ENCODE measurements around the gene CHGA.

CHGA gene

DNA sequence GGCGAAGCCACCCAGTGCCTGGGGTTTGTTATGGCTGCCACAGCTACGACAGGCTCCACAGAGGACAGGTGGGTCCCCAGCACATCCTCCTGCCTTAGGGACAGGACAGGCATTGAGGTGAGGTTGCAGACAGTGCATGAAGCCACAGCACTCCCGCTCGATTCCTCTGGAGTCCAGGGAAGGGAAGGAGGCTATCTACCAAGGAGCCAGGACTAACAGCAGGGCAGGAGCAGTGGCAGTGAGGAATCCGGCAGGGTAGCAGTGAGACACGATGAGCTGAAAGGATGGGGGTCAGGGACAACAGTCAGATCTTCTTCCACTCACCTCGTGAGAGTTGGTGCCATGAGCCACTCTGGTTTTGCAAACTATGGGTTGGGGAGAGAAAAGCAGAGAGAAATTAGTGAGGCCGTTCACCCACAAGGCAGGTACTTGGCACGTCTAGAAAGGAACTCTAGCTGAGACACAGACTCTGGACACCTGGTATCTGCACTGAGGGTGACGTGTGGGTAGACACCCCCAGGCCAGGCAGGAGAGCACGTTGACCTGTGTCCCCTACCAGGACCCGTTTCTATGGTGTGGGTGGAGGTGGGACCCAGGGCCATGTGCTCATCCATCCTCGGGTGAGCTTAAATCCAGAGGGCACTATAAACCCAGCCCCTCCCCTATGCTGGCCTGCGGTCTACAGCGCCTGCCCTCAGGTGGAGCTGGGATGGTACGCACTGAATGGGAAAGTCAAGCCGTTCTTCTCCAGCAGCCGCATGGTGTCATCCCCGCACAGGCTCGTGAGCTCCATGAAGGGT lies 39.3 kb downstream of the CHGA start:
- DNase-seq, result no peak

DNA sequence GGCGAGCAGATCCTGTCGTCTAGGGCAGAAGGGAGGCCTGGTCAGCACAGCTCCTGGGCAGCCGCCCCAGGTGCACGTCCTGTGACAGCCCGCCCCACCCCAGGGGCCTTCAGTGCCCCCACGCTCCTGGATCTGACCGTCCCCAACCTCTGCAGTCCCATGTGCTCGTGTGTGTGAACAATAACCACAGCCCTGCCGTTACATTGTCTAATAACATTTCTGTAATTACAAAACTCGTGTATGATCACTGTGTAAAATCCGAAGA lies 39.8 kb downstream of the CHGA start:
- no peak for DNase-seq

DNA sequence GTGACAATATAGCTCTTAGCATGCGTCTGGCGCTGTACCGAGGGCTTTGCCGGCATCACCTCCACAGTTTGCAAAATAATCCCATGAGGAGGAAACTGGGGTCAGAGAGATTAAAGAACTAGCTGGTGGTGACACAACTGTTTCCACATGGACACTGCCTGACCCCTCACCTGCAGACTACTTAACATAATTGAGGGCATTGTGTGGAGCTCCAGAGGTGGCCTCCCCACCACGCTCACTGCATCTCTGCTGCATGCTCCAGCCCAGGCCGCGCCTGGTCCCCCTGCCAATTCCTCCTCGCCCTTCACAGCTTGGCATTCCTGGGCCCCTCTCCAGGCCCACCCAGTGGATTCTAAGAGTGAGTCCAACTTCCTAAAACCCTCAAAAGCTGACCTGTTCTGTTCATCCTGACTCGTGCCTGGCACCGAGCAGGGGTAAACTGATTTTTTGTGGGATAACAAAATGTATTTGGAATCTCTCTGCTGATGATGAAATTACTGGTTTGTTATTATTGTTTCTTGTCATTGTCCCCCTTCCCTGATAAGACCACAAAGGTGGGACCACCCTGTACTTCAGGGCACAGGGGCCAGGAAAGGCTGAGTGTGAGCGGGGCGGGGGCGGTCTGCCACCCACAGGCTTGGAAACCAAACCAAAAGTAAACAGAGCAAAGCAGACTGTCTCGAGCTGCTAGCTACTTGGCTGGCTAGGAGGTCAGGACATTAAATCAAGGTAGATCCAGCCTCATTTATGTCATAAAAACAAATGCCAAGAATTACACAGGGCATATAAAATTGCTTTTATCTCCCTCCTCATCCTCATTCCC lies 40.6 kb downstream of the CHGA start:
- DNase-seq, result no peak

DNA sequence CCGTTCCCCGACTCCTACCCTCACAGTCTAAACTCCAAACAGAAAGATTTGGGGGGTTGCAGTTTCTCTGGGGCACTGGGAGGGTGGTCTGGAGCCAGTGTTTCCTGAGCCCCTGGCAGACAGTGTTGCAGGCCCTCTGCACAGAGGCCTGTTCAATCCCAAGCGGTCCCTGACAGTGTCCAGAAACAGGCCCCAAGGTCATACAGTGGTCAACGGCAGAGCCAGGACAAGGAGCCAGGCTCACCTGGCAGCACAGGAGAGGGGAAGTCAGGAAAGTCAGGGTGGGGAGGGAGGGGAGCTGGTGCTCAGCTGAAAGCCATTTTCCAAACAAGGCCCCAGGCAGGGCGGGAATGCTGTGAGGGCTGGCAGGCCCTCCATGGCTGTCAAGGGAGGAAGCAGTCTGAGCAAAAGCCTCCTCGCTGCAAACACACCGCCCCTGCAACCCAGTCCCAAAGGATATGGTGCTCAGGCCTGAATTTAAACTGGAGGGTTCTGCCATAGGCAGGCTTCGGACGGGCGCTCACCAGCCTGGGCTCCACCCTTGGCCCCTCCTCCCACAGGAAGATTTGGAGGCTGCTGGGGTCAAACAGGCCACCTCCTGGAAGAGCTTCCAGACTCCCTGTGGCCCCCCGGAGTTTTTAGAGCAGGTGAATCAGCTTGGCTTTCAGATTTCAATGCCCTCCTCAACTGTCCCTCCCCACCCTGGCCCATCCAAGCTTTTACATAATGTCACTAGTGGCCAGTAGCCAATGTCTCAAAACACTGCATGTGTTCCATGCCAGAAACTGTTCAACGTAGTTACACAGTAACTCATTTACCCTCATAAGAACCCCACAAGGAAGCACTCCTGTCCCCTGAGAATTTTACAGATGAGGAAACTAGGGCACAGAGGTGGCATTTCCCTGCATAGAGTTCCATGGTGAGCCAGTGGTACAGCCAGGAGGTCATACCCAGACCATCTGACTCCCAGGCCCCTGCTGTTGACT lies 41.5 kb downstream of the CHGA start:
- DNase-seq, result no peak

DNA sequence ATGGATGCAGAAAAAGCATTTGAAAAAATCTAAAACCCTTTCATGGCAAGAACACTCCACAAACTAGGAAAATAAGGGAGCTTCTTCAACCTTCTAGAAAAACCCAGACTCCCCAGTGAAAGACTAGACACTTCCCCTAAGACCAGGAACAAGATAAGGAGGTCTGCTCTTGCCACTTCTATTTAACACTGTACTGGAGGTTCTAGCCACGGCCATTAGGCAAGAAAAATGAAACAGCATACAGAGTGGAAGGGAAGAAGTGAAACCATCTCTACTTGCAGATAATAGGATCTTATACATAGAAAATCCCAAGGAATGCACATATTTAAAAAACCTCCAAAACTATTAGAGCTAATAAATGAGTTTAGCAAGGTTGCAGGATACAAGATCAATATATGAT lies 42.3 kb downstream of the CHGA start:
- no peak for DNase-seq

DNA sequence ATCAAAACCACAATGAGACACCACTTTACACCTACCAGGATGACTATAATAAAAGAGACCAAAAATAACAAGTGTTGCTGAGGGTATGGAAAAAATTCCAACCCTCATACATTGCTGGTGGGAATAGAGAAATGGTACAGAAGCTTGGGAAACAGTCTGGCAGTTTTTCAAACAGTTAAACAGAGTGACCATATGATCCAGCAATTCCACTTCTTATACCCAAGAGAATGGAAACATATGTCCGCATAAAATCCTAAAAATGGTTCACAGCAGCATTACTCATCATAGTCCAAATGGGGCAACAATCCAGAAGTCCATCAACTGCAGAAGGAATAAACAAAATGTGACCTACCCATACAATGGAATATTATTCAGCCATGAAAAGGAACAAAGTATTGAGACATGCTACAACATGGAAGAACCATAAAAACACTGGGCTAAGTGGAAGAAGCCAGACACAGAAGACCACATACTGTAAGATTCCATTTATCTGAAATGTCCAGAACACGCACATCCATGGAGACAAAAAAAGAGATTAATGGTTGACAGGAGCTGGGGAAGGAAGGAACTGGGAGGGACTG lies 44.5 kb downstream of the CHGA start:
- no peak for DNase-seq

DNA sequence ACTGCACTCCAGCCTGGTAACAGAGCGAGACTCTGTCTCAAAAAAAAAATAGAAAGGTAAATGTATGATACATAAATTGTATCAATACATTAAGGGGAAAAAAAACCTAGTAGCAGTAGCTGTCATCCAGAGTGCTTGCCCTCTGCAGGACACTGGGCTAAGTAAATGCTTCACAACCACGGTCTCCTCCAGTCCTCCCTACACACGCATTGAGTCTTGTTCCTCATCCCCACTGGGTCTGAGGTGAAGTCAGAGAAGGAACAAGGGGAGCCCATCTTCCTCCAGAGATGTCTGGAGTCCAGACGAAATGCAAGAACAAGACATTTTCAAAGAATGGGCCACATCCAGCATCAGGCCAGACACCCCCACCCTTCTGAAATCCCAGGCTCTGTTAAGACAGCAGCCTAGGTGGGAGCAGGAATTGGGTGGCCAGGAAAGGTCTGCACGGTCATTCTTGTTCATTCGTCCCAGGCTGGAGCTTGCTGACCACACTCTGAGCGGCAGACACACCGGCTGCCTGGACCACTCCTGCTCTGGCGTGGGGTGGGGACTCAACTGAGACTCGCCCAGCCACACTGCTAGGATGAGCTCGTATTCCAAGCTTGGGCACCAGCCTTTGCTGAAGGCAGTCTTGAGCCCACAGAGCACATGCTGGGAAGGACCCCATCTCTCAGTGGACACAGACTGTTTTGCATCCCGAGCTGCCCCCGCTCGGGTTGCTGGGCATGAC lies 45.5 kb downstream of the CHGA start:
- no peak for DNase-seq

DNA sequence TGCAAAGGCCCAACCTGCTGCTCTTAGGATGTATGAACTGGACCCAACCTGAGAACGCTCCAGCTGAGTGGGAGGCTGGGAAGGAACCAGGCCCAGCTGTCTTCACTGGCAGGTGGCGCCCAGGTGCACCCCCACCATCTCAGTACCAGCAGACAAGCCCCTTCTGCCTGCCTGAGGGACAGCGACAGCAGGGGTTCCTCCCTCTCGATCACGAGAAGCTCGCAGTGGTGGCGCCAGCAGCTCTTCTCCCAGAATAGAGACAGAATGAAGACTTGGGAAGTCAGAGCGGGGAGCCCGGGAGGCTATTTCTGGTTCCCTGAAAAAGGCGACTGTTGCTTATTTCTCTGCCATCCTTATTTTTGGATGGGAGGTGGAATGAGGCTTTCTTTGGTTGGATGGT lies 46.5 kb downstream of the CHGA start:
- no peak for DNase-seq

DNA sequence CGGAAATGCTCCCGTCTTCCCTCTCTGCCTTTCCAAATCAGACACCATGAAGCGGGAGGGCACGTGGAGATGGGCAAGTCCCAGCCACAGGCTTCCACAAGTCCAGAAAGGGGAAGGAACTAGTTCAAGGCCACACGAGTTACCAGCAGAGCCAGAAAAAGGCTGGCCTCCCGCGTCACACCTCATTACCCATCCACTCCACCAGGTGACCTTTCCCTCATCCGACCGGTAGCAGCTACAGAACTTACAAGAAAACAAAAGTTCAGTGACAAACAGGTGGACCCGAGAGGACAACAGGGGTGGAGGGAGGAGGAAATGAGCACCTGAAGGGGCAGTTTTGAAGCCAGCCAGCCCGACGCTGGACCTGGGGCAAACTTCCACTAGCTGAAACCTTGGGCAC lies 46.9 kb downstream of the CHGA start:
- no peak for DNase-seq

DNA sequence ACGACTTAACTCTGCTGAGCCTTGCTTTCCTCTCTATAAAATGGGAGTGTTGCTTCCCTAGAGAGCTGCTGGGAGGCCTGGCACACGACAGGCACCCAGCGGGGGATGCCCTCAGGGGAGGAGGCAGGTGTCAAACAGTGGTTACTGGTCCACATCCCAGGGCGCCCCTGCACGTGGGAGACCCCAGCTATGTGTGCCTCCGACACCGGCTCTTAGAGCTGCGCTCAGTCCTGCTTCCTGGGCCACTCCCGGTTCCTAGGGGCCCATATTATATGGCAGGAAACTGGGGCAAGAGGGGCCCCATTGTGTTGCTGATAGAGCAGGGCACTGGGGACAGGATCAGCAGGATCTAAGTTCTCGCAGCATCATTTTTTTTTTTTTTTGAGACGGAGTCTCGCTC lies 47.3 kb downstream of the CHGA start:
- DNase-seq, result no peak

DNA sequence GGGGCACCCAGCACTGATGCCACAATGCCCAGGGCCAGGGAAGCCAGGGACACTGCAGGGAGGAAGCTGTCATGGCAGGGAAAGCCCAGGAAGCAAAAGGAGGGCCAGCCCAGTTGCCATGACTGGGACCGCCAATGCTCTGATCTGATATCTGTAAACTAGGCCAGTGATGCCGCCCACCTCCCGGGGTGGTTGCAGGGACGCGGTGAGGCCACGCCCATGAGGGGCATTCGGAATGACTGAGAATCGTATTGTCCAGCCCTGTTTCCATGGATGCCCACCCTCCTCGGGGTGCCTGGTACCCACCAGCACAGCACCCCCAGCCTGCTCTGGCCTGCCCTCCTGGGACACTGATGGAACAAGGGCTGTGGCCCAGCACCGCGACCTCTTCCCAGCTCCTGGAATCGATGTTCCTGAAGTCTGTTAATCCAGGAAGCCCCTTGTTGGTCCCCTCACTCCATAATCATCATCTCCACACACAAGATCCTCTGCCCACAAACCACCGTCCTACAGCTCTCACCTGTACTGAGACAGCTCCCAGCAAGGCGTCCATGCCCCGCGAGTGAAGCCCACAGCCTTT lies 48.7 kb downstream of the CHGA start:
- no peak for DNase-seq

DNA sequence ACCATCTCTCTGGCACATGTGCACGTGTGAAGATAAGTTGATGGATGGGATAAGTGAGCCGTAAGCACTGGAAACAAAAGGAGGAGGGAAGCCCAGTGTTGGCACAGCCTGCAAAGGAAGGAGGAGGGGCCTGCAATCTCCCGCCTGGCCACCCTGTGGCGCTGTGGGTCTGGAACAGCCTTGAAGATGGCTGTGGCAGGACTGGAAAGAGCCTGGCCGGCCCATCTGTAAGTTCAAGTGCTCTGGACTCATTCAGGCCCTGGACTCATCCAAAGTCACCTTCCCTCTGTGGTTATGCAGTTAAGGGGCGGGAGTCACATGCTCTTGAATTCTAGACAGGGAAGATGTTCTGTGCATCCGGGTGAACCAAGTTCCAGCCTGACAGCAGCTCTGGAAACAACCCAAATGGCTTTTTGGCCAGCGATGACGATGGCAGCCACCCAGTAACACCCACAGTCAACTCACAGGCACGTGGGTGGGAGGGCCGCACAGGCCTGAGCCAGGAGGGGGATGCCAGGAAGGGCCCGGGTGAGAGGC lies 50.4 kb downstream of the CHGA start:
- DNase-seq, result peak in 12 of 14 donors; percentile 43 to 96 (median 82)

DNA sequence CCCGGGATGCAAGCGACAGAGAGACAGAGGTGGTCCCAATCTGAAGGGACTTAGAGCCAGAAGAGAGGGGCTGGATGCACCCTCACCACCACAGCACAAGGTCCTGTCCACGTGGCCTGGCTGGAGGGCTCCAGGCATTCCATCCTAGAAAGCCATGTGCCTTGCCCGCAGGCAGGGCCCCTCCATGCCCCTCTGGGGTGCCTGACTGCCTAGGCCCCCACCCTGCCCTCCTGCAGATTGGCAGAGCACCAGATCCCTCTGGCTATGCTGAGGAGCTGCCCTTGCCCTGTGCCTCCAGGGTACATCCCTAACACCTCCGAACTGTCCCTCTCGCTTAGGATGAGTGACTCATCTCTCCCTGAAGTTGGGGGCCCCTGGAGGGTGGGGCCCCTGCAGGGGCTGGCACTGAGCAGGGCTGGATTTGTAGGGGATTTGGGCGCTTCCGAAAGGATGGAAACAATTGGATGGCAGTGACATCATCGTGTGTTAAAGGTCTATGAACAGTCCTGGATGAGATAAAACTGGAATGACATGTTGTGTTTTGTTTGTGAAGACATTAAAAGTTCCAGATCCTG lies 50.9 kb downstream of the CHGA start:
- no peak for DNase-seq

DNA sequence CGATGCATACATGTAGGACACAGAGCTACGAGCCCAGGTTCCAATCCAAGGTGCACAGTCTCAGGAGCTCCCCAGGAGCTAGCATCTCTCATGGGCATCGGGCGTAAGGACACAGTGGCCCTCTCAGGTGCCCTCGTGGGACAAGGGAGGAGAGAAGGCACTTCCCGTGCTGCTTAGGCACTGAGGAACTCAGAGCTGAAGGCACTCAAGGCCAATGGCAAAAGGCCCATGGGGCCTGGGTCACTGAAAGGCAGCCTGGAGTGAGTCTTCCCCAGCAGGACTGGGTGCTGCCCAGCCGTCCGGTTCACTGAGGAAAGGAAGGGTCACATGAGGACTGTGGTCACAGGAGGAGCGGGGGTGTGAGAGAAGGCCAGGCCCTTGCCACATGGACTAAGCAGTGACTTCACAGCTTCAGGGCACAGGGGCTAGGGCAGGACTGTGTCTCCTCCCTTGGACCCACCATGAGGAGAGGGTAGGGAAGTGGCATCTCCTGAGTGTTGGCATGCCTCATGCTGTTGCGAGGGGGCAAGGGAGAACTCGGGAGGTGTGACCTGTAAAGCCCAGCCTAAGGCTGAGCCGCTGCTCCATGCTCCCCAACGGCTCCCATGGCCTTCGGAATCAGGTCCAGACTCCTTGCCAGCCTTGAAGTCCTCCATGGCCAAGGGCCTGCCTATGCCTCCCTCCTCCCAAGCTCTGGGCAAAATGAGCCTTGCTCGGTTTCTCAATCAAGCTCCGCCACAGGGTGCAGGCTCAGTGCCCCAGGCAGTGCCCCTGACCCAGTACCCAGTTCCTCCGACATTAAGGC lies 51.8 kb downstream of the CHGA start:
- no peak for DNase-seq

DNA sequence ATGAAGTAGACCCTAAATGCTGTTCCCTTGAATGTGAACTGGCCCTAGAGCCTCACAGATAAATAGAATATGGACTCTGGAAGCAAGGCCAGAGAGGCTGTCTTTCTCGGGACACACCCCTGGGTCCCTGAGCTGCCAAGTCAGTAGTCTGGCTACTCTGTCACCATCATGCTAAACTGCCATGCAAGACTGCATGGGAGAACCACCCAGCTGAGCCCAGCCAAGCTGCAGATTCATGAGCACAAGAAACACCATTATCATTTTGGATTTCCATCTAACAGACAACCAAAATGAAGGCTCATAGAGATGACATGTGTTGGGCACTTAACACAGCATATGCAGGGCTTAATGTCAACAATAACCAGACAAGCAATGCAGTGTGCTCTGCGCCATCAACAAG lies 53.3 kb downstream of the CHGA start:
- no peak for DNase-seq

DNA sequence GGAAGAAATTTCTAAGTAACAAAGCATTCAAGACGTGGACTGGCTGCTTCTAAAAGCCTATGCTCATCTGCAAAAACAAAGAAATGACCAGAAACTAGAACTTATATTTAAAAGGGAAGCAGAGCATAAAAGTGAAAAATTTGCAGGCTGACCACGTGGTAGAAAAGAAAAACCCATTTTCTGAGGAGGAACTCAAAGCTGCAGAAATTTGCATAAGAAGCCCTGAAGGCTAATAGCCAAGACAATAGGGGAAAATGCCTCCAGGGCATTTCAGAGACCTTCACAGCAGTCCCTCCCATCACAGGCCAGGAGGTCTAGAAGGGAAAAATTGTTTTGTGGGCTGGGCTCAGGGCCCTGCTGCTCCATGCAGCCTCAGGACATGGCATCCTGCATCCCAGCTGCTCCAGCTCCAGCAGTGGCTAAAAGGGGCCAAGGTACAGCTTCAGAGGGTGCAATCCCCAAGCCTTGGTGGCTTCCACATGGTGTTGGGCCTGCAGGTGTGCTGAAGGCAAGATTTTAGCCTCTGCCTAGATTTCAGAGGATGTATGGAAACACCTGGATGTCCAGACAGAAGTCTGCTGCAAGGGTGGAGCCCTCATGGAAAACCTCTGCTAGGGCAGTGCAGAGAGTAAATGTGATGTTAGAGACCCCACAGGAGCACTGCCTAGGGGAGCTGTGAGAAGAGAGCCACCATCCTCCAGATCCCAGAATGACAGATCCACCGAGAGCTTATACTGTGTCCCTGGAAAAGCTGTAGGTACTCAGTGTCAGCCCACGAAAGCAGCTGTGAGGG lies 55.5 kb downstream of the CHGA start:
- DNase-seq, result no peak

DNA sequence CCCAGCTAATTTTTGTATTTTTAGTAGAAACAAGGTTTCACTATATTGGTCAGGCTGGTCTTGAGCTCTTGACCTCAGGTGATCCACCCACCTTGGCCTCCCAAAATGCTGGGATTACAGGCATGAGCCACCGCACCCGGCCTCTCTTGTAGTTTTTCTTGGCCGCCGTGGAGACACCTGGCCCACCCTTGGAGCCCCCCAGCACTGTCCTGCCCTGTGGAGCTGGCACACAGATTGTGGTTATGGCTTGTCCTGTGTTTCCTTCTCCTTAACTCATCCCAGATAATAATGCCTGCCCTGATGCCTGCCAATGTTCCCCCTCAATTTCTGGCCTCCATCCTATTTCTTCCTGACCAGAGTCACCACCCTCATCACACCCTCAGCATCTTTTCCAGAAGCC lies 57.9 kb downstream of the CHGA start:
- DNase-seq, result no peak

DNA sequence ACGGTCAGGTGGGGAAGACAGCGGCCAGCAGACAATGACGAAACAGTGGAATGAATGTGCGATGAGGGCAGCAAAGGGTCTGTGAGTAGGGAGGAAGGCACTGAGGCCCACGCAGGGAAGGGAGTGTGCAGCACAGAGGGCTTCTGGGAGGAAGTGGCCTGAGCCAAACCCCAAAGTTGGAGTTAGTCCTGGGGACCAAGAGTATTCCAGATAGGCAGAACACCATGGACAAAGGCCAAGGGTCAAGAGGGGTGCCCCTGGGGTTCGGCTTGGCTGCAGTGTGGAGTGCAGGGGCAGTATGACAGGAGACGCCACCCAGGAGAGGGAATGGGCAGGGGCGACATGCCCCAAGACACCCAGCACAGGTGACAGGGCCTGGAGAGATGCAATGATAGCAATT lies 58.8 kb downstream of the CHGA start:
- no peak for DNase-seq

DNA sequence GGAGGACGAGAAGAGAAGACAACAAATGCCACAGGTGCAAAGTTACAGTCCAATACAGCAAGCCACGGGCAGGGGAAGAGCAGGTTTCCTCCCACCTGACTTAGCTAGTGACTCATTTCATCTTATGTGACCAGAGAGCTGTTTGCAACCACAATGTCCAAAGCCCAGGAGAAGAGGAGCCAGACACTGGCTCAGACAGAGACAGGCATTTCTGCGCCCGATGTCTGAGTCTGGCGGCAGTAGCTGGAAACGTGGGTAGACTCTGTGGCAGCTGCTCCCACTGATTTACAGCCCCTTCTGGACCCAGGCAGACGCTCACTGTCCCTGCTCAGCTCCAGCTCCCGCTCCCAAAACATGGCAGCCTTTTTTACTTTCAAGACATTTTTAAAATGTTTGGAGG lies 60.0 kb downstream of the CHGA start:
- DNase-seq, result no peak
